NCI-H510A (cell line): Measurements from ENCODE around the gene TBXA2R.
"Not testable (repeated sequence)": the region's sequence is repeated elsewhere in the genome, so short reads cannot be mapped to it uniquely, and the experiment has no call there.

Source experiments
- DNase-seq: peaks from one replicate; lab custom pipeline; 2025; lab: John Stamatoyannopoulos, UW

TBXA2R gene

DNA sequence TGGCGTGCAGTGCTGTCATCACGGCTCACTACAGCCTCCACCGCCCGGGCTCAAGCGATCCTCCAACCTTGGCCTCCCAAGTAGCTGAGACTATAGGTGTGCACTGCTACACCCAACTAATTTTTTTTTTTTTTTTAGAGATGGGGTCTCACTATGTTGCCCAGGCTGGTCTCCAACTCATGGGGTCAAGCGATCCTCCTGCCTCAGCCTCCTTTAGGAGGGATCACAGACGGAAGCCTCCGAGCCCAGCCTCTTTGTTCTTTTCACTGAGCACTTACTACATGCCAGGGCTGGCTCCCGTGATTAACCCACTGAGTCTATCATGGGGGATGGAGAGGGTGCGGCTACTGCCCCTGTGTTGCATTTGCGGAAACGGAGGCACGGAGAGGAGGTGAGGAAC lies 32.8 kb upstream of the TBXA2R start:
- DNase-seq: no peak

DNA sequence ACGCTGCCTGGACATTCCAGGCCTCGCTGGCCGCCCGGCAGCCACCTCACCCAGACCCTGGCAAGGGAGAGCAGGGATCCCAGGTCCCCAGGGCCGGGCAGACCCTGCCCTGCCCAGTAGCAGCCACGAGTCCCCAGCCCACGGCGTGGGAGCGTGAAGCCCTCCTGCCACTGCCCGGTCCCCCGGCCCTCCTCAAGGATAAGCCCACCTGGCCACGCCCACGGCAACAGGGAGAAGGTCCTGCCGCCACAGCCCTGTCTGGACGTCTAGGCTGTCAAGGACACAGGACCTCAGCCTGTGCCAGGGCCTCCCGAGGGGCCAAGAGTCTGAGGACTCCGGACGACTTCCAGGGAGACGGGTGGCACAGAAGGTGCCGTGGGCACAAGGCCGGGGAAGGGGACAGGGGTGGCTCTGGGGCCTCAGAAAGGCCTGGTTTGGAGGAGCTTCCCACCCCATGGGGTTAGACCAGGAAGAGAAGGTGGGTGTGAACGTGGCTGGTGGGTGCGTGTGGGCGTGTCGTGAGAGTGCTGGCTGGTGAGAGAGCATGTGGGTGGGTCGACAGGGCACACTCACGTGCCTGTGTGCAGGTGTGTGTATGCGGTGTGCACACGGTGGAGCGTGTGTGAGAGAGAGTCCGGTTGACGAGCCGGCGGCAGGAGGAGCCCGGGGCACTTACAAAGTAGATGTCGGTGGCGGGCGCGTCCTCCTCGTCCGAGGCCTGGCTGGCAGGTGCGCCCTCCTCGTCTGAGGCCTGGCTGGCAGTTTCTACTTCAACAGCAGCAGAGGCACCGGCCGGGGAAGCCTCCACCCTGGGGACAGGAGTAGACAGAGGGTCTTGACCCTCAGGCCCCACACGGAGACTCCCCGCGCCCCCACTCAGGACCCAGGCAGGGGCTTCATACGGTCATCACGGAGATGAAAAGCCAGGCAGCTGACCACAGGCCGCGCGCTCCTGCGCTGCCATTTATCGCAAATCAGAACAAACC lies 31.8 kb upstream of the TBXA2R start:
- DNase-seq: no peak

DNA sequence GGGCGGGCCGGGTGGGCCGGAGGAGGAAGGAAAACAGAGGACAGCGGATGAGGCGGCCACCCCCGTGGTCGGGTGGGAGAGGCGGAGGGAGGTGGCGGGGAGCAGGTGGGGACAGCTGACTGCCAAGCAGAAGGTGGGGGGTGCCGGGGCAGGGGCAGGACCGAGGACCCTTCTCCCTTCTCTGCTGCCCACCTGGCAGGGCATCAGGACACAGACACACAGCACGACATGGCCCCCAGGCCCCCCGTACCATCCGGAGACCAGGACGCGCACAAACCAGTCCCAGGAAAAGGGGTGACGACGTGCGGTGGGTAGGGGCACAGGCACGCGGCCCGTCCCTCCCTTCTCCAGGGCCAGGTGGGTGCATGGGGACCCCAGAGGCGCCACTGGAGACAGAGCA lies 30.9 kb upstream of the TBXA2R start:
- DNase-seq: no peak

DNA sequence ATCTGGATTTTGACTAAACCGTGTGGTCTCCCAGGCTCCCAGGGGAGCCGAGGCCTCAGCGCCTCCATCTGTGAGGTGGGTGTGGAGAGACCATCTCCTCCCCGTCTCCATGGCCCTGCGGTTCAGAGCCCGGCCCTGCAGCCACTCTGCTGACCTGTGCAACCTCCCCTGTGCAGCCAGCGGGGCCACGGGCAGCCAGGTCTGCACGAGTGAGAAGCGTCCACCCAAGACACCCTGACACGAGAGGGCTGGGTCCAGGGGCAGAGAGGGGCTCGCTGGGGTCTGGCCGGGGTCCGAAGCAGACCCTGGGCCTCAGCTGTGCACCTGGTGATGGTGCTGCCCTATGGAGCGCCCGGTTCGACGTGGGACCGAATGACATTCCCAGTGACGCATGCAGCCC lies 30.3 kb upstream of the TBXA2R start:
- no peak for DNase-seq

DNA sequence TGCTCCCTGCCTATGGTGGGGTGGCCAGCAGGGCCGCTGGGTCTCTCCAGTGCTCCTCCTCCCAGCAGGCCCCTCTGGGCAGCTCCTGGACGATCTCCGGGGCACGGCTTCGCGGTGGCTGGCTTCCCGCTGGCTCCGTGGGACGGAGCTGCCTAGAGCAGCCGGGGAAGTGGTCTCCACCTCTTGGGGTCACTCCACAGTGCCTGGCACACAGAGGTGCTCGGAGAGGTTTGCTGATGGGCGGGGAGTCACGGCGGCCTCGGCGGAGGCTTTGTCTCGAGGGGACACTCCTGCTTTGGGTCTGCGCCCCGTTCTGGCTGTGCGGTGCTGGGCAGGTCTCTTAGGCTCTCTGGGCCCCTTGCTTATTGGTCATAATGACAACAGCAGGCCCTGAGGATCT lies 29.8 kb upstream of the TBXA2R start:
- no peak for DNase-seq

DNA sequence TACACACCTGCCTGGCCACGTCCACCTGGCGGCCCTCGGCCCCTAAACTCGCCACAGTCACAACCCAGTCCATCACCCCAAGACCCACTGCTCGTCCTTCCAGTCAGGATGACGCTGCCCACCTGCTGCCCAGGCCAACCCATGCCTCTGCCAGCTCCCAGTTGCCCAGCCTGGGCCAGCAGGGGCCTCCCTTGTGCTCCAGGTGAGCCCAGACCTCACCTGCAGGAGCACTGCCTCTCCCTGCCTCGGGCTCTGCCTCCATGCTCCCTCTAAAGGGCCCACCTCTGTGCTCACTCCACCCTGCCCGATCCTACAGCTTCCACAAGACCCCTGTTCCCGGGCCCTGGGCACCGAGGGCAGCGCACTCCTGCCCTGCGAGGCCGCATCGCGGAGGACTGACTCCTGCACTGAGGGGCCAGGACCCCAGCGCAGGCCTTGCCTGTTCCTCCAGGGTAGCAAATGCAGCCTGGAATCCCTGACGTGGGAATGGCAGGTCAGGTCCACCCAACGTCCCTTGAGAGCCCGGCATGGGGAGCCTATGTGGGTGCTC lies 27.9 kb upstream of the TBXA2R start:
- no peak for DNase-seq

DNA sequence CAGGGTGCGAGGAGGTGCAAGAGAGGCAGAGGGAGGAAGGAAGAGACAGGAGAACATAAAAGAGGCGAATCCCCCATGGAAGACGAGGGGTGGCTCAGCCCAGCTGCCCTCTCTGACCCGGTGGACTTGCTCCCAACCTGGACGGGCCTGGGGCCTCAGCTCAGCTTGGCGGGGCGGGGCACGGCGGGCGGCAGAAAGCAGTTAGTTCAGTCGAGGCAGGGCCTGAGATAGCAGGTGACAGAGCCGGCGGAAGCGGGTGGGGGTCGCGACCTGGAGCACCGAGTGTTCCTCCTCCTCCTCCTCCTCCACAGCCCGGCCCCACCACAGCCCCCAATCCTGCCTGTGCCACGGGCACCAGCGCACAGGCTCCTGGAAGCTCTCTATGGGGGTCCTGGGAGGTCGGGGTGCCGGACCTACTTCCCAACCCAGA lies 26.9 kb upstream of the TBXA2R start:
- no peak for DNase-seq

DNA sequence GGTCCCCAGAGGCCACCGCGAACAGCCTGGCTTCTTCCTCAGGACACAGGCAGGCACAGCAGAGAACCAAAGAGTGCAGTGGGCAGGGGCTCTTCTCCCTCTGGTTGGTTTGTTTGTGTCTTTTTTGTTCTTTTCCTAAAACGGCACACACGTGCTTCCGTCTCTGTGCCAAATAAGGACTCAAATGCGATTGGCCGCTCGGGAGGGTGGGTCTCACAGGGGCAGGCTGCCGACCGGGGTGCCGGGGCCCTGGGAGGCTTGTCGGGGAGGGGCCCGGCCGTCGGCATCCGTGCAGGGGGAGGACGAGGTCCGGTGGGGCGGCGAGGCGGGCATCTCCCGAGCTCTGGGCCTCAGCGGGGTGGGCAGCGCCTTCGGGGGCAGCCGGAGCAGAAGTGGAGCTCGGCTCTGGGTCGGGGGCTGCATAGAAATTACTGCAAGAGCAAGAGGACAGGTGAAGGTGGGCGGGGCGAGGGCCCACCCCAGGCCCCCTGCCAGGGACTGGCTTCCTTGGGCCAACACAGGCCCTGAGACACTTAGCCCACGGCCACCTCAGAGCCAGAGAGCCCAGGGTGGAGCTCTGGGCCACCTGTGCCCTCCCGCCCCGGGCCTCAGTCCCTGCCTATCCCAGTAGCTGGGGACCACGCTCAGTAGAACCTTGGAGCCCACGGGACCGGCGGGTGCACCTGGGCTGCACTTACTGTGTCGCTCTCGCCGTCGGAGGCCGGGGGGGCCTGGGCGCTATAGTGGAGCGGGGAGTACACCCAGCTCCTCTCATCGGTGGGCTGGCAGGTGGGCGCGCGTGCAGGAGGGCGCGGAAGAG lies 26.3 kb upstream of the TBXA2R start:
- DNase-seq: no peak

DNA sequence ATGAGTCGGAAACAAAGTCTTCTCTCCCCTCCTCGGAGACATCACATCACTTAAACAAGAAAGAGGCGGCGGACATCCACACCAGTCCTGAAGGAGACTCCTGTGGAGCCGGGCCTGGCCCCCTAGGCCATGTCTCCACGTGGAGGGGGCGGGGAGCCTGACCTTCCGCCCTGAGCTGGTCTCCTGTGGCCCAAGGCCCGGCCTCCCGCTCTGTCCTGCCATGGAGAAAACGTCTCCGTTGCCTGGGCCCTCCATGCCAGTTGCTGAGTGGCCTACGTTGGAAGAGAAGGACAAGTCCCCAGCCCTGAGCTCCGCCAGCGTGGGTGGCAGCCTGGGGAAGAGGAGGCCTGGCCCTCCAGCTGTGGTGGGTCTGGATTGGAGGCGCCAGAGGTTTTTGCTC lies 25.4 kb upstream of the TBXA2R start:
- DNase-seq: no peak

DNA sequence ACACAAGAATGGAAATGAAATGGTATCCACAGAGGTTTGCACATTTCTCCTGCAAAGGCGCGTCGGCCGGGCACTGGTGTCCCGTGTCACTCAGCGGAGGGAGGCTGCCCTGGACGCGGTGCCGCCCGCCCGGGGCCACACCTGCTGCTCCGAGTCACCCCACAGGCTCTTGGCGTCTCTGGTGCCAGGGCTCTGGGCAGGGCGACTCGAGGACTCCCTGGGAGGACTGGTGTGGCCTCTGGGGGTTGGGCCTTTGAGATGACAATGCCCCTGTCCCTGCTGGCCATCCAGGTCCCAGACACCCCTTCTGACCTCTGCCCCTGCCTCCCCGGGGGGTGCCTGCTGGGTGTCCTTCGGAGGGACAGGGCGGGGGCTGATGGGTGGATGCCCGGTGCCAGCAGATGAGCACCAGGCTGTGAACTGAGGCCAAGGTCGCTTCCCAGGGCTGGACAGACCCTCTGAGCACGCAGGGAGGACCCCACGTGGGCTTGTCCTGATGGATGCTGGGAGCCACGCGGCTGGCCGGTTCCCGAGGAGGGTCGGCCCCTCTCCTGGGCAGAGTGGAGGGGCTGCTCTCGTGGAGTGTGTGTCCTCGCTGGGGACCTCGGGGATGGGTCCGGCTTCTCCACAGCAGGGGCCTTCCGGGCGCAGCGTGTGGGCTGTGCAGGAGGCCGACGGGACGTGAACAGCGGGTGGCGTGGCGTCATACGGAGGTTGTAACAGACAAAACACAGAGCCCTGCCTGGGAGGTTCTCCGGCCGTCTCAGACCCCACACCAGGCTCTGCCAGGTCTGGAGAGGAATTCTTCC lies 24.6 kb upstream of the TBXA2R start:
- no peak for DNase-seq

DNA sequence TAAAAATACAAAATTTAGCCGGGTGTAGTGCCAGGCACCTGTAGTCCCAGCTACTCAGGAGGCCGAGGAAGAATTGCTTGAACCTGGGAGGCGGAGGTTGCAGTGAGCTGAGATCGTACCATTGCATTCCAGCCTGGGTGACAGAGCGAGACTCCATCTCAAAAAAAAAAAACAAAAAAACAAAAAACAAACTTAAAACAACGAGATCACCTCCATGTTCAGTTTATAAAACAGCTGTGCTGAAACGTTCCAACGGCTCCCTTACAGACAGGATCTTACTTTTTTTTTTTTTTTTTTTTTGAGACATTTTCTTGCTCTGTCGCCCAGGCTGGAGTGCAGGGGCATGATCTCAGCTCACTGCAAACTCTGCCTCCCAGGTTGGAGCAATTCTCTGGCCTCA lies 22.1 kb upstream of the TBXA2R start:
- DNase-seq: not testable (repeated sequence)

DNA sequence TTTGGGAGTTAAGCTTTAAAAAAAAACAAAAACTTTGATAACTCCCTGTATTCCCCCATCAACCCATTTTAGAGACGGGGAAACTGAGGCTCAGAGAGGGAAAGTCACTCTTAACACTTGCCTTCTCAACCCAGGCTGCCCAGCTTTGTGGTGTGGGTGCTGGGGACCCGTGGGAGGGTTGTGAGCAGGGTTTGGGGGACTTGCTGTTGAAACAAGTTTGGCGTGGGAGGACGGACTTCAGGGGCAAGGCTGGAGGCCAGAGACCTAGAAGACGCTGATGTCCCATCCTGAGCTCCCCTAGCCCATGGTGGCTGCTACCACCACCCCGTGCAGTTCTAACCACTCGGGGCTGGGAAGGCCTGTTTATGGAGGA lies 20.7 kb upstream of the TBXA2R start:
- no peak for DNase-seq

DNA sequence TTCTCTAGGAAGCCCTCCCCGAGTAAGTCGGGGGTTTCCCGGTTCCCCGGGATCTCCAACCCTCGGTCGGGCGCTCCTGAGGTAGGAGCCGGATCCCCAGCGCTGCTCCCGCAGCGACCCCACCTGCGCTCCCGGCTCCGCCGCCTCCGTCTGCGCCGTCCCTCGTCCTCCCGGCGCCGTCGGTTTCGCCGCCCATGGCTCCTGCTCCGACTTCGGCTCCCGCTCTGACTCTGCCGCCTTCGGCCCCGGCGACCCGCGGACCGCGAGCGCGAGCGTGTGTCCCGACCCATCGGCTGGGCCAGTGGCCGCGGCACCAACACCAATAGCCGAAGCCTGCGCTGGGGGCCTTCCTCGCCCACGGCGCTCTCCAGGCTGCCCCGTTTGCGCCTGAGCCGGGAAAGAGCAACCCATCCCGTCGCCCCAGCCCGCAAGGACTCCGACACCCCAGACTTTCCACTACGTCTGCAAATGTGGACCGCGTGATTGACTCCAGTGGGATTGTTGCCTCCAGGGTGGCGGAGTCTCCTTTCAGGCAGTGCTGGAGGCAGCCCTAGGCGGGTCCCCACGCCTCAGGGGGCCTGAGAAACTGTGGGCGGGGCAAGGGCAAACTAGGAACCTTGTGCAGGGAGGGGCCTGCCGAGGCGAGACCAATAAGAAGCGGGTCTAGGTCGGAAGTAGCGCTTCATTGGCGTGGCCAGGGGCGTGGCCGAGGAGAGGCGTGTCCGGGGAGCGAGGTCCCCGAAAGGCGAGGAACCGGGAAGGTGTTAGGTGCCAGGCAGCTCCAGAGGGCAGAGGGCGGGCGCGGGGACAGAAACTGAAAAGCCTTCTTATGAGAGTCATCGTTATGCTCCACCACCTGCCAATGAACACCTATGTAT lies 20.0 kb upstream of the TBXA2R start, which contains the start of gene CACTIN:
Gene CACTIN, minus strand, starts transcription at position 318 of the 878 bp plus-strand sequence. Its CDS starts 28 bp downstream, at position 290.
- peak; percentile 82 for DNase-seq

DNA sequence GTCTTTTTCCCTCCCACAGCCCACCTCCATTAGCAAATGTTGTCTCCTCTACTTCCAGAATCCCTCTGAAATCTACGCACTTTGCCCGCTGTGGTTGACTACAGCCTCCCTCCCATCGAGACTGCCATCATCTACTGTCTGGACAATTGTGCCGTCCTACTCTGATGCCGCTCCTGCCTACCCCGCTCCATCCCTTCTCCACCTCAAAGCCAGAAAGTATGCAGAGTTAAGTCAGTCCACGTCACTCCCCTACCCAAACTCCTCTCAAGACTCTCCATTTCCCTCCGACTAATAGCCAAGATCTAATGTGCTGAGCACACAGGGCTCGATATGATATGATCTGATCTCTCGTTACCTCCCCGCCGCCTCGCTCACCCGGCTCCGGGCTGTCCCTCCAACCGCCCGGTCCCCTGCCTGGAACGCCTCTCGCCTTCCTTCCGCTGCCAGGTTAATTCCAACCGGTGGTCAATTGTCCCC lies 19.4 kb upstream of the TBXA2R start:
- DNase-seq: no peak

DNA sequence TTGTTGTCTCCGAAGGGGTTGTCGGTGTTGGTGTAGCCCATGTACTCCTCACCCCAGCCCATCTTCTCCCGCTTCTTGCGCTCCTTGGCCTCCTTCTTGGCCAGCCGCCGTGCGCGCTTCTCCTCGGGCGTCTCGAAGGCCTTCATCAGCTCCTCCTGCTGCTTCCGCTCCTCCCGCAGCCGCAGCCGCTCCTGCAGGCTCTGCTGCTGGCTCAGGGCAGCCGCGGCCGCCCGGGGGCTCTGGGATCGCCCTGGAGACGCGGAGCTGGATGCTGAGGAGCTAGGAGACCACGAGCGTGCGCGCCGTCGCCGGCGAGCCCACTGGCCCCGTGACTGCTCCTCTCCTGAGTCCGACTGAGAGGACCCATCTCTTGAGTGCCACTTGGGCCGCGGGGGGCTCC lies 17.0 kb upstream of the TBXA2R start:
- DNase-seq: no peak

DNA sequence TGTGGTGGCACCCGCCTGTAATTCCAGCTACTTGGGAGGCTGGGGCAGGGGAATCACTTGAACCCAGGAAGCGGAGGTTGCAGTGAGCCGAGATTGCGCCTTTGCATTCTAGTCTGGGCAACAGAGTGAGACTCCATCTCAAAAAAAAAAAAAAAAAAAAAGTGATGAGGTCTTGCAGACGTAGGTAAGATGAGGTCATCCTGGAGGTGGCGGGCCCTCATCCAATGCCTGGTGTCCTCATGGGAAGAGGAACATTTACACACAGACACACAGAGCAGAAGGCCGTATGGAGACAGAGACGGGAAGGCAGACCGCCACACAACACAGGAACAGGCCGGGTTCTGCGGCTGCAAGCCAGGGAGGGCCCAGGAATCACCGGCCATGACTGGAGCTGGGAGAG lies 15.5 kb upstream of the TBXA2R start:
- DNase-seq: no peak

DNA sequence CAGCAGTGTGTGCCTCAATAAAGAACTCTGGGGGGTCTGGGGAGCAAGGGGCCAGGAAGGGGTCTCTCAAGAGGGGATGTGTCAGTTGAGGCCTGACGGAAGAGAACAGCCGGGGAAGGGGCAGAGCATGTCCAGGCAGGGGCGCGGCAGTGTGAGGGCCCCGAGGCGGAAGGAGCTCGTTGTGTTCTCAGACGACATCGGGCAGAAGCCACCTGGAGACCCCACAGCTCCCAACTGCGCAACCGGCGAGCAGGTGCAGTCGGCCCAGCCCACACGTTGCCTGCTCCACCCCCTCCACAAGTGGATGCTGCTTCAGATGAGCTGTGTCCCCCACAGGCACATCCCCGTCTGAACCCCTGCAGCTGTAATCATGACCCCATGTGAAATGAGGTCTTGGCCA lies 15.0 kb upstream of the TBXA2R start:
- DNase-seq: no peak

DNA sequence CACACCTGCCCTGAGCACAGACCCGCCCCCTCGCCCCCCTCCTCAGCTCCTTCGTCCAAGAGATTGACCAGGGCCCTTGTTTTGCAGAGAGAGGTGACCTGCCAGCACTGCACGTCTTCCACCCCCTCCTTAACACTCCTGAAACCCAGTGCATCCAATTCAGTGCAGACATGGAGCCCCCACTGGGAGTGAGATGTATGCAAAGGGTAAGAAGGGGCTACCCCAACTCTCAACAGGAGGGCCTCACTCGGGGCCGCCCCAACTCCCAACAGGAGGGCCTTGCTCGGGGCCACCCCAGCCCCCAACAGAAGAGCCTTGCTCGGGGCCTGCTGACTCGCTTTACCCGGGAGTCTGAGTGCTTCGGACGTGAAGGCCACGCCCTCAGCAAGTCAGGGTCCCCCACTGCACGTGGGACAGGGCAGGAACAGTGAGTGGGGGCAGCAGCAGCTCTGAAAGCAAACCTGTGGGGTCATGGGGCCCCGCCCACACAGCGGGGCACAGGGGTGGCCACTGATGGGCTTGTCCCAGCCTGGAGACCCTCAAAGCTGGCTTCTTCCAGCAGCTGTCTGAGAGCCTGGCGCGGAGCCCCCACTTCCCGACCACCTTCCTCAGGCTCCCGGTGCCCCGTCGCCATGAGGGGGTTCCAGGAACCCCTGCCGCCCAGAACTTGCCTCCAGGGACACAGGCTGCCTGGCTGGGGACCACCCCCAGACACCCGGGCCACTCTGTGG lies 14.3 kb upstream of the TBXA2R start:
- no peak for DNase-seq

DNA sequence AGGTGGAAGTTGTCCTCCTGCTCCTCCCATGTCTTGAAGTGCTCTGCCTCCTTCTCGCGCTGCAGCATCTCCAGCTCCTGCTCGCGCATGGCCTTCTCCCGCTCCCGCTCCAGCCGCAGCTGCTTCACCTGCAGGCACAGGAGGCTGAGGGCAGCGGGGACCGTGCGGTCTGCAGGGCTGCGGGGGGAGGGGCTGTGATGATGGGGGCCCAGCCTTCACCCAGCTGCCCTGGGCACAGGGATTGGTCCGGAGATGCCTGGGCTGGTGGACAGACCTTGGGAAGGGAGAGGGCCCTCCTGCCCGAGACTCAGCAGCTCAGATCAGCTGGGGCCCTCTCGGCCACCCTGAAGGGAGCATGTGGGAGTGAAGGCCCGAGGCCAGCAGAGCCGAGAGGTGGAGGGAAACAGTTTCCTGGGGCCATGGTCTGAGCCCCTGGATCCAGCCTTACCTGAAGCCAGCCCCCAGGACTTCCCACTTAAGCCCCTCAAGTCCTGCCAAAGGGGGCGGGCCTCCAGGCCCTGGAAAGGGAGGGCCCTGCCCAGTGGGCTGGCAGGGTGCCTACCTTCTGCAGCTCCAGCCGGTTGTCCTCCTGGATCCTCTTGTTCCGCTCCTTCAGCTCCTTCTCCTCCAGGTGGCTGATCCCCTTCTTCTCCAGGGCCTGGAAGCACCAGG lies 13.6 kb upstream of the TBXA2R start:
- no peak for DNase-seq
